ENCODE results near the gene TRMO. TPM values are rescaled to one million over a fixed set of nuclear protein-coding genes. Genes with fewer than 3 reads are reported as not detected.

Gene TRMO
- polyA plus RNA-seq, 1 donor: 19.3 TPM

GRCh38 chr9:97905228-97905627 lies 17.1 kb downstream of the TRMO start:
- H3K27ac ChIP-seq (ENCODE audit: low read length): no peak overlapping the region
- no peak for DNase-seq
- H3K36me3 ChIP-seq (ENCODE audit: control insufficient read depth, insufficient read depth, low read length): peaks cover 32% of the 10 kb centered on the region
- no peaks in the 10 kb centered on the region for H3K27me3 ChIP-seq (ENCODE audit: control insufficient read depth, insufficient read depth, low read length)
- H3K4me3 ChIP-seq (ENCODE audit: low read length): no peak overlapping the region
- H3K9me3 ChIP-seq (ENCODE audit: control insufficient read depth, low read depth, low read length): no peaks in the 10 kb centered on the region
- WGBS (ENCODE audit: insufficient coverage, low lambda C conversion rate): no CpG with 5 or more reads among the region's 2 CpGs
- H3K4me1 ChIP-seq (ENCODE audit: control insufficient read depth, insufficient read depth, low read length): no peaks in the 10 kb centered on the region

DNA sequence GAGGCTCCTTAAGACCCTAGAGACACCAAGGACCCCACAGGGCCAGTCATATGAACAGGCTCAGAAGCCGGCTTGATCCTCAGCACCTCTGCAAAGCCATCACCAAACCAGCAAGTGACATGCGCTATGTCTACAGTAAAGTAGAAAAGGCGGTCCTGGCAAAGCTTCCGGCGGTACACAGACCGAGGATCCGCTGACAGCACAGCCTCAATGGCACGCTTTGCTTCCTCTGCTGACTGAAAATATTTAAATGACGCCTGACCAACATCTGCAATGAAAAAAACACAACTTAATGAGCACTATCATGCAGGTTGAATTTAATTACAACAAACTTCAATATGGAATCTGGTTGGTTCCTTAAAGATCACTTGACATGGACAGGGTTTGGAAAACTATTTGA lies 17.6 kb downstream of the TRMO start:
- H3K36me3 ChIP-seq (ENCODE audit: control insufficient read depth, insufficient read depth, low read length): peaks cover 27% of the 10 kb centered on the region
- no peak overlapping the region for H3K27ac ChIP-seq (ENCODE audit: low read length)
- no peaks in the 10 kb centered on the region for H3K4me1 ChIP-seq (ENCODE audit: control insufficient read depth, insufficient read depth, low read length)
- no peaks in the 10 kb centered on the region for H3K27me3 ChIP-seq (ENCODE audit: control insufficient read depth, insufficient read depth, low read length)
- H3K9me3 ChIP-seq (ENCODE audit: control insufficient read depth, low read depth, low read length): no peaks in the 10 kb centered on the region
- no CpG with 5 or more reads among the region's 9 CpGs for WGBS (ENCODE audit: insufficient coverage, low lambda C conversion rate)
- H3K4me3 ChIP-seq (ENCODE audit: low read length): no peak overlapping the region
- no peak for DNase-seq

DNA sequence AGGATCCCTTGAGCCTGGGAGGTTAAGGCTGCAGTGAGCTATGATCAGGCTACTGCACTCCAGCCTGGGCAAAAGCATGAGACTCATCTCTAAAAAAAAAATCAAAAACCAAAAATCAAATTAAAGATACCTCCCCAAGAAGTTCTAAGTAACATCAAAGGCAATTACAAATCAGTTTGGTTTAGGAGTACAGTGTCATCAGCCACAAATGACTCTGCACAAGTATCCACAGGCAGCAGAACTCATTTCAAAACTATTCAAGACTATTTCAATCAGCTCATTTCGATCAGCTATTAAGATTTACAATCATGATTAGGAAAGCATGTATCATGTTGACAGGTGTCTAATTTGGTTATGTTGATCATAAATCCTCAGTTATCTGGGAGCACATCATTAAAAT lies 19.1 kb downstream of the TRMO start:
- Histone ChIP-seq H3K9me3 (ENCODE audit: control insufficient read depth, low read depth, low read length) (no peaks in the 10 kb centered on the region), H3K4me1 (ENCODE audit: control insufficient read depth, insufficient read depth, low read length) (no peaks in the 10 kb centered on the region), H3K27ac (ENCODE audit: low read length) (no peak overlapping the region), H3K4me3 (ENCODE audit: low read length) (no peak overlapping the region), H3K27me3 (ENCODE audit: control insufficient read depth, insufficient read depth, low read length) (no peaks in the 10 kb centered on the region), H3K36me3 (ENCODE audit: control insufficient read depth, insufficient read depth, low read length) (peaks cover 20% of the 10 kb centered on the region)
- no peak for DNase-seq
- WGBS (ENCODE audit: insufficient coverage, low lambda C conversion rate): no CpG with 5 or more reads among the region's 1 CpG

DNA sequence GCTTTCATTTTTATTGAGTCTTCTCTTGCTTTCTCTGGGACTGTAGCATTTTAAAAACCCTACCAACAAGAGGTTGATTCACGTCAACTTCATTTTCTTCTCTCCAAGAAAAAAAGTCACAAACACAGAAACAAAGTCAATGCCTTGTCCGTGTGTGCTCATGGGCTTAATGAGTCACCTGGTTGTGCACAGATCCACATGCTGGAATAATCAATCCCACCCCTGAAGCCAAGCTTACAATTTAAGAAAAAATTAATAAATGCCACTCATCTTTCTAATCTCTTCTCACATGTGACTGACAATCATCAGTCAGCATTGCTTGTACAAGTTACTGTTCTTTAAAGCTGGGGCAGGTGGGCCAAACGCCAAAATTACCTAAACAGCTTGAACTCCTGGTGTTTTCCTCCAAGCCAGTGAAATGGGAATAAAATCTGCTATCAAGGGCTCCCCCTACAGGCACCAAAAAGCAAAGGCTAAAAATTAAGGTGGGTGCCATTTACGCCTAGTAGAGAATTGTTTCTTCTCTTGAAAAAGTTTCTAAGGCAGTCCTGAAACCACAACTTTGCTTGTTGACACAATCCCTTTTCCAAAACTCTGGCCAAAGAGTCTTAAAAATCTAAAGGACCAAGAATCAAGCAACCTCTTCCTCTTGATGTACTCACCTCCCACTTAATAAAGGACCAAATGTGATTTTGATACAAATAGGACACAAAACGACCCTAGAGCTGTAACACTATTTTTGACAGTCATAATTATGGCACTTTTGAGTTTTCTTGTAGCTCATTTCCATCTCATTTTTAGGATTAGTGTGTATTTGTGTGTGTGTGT lies 21.3 kb downstream of the TRMO start:
- H3K4me1 ChIP-seq (ENCODE audit: control insufficient read depth, insufficient read depth, low read length): no peaks in the 10 kb centered on the region
- peaks cover 7% of the 10 kb centered on the region for H3K36me3 ChIP-seq (ENCODE audit: control insufficient read depth, insufficient read depth, low read length)
- no peak for DNase-seq
- no peaks in the 10 kb centered on the region for H3K27me3 ChIP-seq (ENCODE audit: control insufficient read depth, insufficient read depth, low read length)
- H3K27ac ChIP-seq (ENCODE audit: low read length): no peak overlapping the region
- 40% methylated on average over 1 of the region's 5 CpGs for WGBS (ENCODE audit: insufficient coverage, low lambda C conversion rate)
- no peak overlapping the region for H3K4me3 ChIP-seq (ENCODE audit: low read length)
- no peaks in the 10 kb centered on the region for H3K9me3 ChIP-seq (ENCODE audit: control insufficient read depth, low read depth, low read length)

- WGBS (ENCODE audit: insufficient coverage, low lambda C conversion rate): no CpG with 5 or more reads among the region's 9 CpGs
- DNase-seq: peak in 1 of 2 donors; percentile 39
- Histone ChIP-seq H3K36me3 (ENCODE audit: control insufficient read depth, insufficient read depth, low read length) (peaks cover 7% of the 10 kb centered on the region), H3K27ac (ENCODE audit: low read length) (no peak overlapping the region), H3K4me1 (ENCODE audit: control insufficient read depth, insufficient read depth, low read length) (no peaks in the 10 kb centered on the region), H3K9me3 (ENCODE audit: control insufficient read depth, low read depth, low read length) (no peaks in the 10 kb centered on the region), H3K27me3 (ENCODE audit: control insufficient read depth, insufficient read depth, low read length) (no peaks in the 10 kb centered on the region), H3K4me3 (ENCODE audit: low read length) (no peak overlapping the region)
Measured at GRCh38 chr9:97900103-97900737, 22.1 kb downstream of the TRMO start.

GRCh38 chr9:97895695-97896332 lies 26.5 kb downstream of the TRMO start:
- H3K27ac ChIP-seq (ENCODE audit: low read length): no peak overlapping the region
- no peaks in the 10 kb centered on the region for H3K36me3 ChIP-seq (ENCODE audit: control insufficient read depth, insufficient read depth, low read length)
- no peak for DNase-seq
- no peaks in the 10 kb centered on the region for H3K9me3 ChIP-seq (ENCODE audit: control insufficient read depth, low read depth, low read length)
- no peak overlapping the region for H3K4me3 ChIP-seq (ENCODE audit: low read length)
- no peaks in the 10 kb centered on the region for H3K27me3 ChIP-seq (ENCODE audit: control insufficient read depth, insufficient read depth, low read length)
- H3K4me1 ChIP-seq (ENCODE audit: control insufficient read depth, insufficient read depth, low read length): no peaks in the 10 kb centered on the region
- 83% methylated on average over 1 of the region's 6 CpGs for WGBS (ENCODE audit: insufficient coverage, low lambda C conversion rate)

- H3K9me3 ChIP-seq (ENCODE audit: control insufficient read depth, low read depth, low read length): no peaks in the 10 kb centered on the region
- no peaks in the 10 kb centered on the region for H3K27me3 ChIP-seq (ENCODE audit: control insufficient read depth, insufficient read depth, low read length)
- no peak overlapping the region for H3K27ac ChIP-seq (ENCODE audit: low read length)
- no peaks in the 10 kb centered on the region for H3K36me3 ChIP-seq (ENCODE audit: control insufficient read depth, insufficient read depth, low read length)
- H3K4me3 ChIP-seq (ENCODE audit: low read length): no peak overlapping the region
- no peak for DNase-seq
- no CpG with 5 or more reads among the region's 1 CpG for WGBS (ENCODE audit: insufficient coverage, low lambda C conversion rate)
- H3K4me1 ChIP-seq (ENCODE audit: control insufficient read depth, insufficient read depth, low read length): no peaks in the 10 kb centered on the region
Measured at GRCh38 chr9:97895211-97895610, 27.1 kb downstream of the TRMO start.

GRCh38 chr9:97892421-97892820 lies 29.9 kb downstream of the TRMO start:
- H3K27me3 ChIP-seq (ENCODE audit: control insufficient read depth, insufficient read depth, low read length): no peaks in the 10 kb centered on the region
- H3K4me1 ChIP-seq (ENCODE audit: control insufficient read depth, insufficient read depth, low read length): no peaks in the 10 kb centered on the region
- H3K27ac ChIP-seq (ENCODE audit: low read length): no peak overlapping the region
- no CpG with 5 or more reads among the region's 2 CpGs for WGBS (ENCODE audit: insufficient coverage, low lambda C conversion rate)
- no peaks in the 10 kb centered on the region for H3K9me3 ChIP-seq (ENCODE audit: control insufficient read depth, low read depth, low read length)
- H3K36me3 ChIP-seq (ENCODE audit: control insufficient read depth, insufficient read depth, low read length): no peaks in the 10 kb centered on the region
- H3K4me3 ChIP-seq (ENCODE audit: low read length): no peak overlapping the region
- DNase-seq: no peak

DNA sequence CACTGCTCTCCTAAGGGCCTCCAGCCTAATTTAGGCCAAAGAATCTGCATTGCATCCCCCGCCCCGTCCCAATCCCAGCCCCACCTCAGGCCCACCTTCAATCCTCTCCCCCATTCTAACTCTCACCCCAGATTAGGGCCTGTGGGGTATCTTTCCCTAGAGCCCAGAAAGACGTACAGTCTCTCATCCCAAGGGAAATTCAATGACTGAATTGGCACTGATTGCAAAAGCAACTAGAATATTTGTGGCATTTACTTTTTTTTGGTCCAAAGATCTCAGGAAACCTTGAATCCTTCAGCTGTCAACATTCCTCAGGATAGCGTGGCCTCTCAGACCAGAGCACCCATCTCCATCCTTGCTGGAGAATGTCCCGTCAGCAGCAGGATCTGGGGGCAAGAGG lies 30.6 kb downstream of the TRMO start:
- H3K4me3 ChIP-seq (ENCODE audit: low read length): no peak overlapping the region
- no peaks in the 10 kb centered on the region for H3K27me3 ChIP-seq (ENCODE audit: control insufficient read depth, insufficient read depth, low read length)
- no peaks in the 10 kb centered on the region for H3K36me3 ChIP-seq (ENCODE audit: control insufficient read depth, insufficient read depth, low read length)
- no CpG with 5 or more reads among the region's 5 CpGs for WGBS (ENCODE audit: insufficient coverage, low lambda C conversion rate)
- H3K9me3 ChIP-seq (ENCODE audit: control insufficient read depth, low read depth, low read length): no peaks in the 10 kb centered on the region
- no peaks in the 10 kb centered on the region for H3K4me1 ChIP-seq (ENCODE audit: control insufficient read depth, insufficient read depth, low read length)
- DNase-seq: no peak
- no peak overlapping the region for H3K27ac ChIP-seq (ENCODE audit: low read length)

- Histone ChIP-seq H3K36me3 (ENCODE audit: control insufficient read depth, insufficient read depth, low read length) (no peaks in the 10 kb centered on the region), H3K9me3 (ENCODE audit: control insufficient read depth, low read depth, low read length) (no peaks in the 10 kb centered on the region), H3K4me3 (ENCODE audit: low read length) (no peak overlapping the region), H3K27ac (ENCODE audit: low read length) (no peak overlapping the region), H3K27me3 (ENCODE audit: control insufficient read depth, insufficient read depth, low read length) (no peaks in the 10 kb centered on the region), H3K4me1 (ENCODE audit: control insufficient read depth, insufficient read depth, low read length) (no peaks in the 10 kb centered on the region)
- DNase-seq: no peak
- no CpG with 5 or more reads among the region's 9 CpGs for WGBS (ENCODE audit: insufficient coverage, low lambda C conversion rate)
Measured at GRCh38 chr9:97889941-97890887, 32.1 kb downstream of the TRMO start.
